ENCODE data around the gene DDX28.

The DDX28 gene

DNA sequence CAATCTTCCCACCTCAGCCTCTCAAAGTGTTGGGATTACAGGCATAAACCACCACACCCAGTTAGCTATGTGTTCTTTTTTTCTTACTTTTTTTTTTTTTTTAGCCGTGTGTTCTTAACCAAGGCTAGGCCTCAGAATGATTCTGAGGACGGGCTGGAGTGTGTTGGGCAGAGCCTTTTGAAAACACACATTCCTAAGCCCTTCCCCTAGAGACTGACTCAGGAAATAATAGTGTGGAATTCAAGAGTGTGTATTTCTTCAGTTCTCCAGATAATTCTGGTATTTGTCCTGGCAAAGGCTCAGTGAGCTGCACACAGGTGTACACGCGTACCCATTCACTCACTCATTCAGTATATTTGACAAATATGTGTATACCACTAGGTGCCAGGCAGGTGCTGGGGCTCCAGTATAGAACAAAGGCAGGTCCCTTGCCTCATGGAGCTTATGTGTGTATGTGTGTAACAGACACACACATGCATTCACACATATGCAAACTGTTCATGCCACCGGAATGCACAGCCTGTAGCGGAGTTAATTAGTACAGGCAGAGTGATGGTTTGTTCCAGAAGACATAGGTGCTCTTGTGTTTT is 42.8 kb upstream of the DDX28 start:
- Histone ChIP-seq H3K27ac (ENCODE audit: low read depth, low read length) (peak overlapping the region; percentile 89), H3K9me3 (ENCODE audit: control insufficient read depth in 5 of 5, low read length in 5 of 5) (no peaks in the 10 kb centered on the region), H3K9ac (ENCODE audit: low read length in 5 of 5) (peak overlapping the region in 3 of 5 donors; percentile 8 to 37 (median 28)), H3K4me1 (ENCODE audit: control insufficient read depth in 5 of 5, insufficient read depth in 5 of 5, low read length in 5 of 5) (peaks cover 11 to 49% (median 47%) of the 10 kb centered on the region in 5 donors), H3K4me3 (ENCODE audit: low read depth in 1 of 5, low read length in 5 of 5) (no peak overlapping the region), H3K36me3 (ENCODE audit: control insufficient read depth in 5 of 5, insufficient read depth in 5 of 5, low read length in 5 of 5) (peaks cover 0 to 18% (median 10%) of the 10 kb centered on the region in 5 donors), H3K27me3 (ENCODE audit: control insufficient read depth in 5 of 5, insufficient read depth in 4 of 5, low read length in 5 of 5) (no peaks in the 10 kb centered on the region)

DNA sequence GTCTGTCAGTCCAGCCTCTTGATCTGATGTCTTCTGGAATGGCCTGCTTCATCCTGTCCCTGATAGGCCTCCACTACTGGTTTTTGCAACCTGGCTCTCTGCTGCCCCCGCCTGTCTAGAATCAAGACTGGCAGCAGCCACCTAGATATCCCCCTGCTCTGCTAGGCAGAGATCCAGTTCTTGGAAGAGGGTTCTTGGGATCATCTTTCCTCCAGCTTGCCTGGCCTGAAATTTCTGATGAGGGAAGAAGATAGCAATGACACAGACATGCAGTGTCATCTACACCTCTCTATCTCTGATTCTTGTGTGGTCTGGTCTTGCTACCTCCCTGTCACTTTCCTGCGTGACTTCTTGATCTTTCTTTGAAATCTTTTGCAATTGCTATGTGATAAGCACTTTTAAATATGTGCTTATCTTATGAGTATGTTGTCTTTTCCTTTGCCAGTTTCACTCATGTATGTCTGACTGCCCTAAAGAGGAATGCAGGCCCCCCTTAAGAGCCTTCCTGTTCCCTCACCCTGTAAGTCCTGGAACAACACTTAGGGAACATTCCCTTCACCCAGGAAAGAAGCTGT is 41.8 kb upstream of the DDX28 start:
- H3K36me3 ChIP-seq (ENCODE audit: control insufficient read depth in 5 of 5, insufficient read depth in 5 of 5, low read length in 5 of 5), result peaks cover 0 to 17% (median 9%) of the 10 kb centered on the region in 5 donors
- H3K27ac ChIP-seq (ENCODE audit: low read depth, low read length), result peak overlapping the region; percentile 89
- no peak overlapping the region for H3K4me3 ChIP-seq (ENCODE audit: low read depth in 1 of 5, low read length in 5 of 5)
- no peaks in the 10 kb centered on the region for H3K9me3 ChIP-seq (ENCODE audit: control insufficient read depth in 5 of 5, low read length in 5 of 5)
- H3K27me3 ChIP-seq (ENCODE audit: control insufficient read depth in 5 of 5, insufficient read depth in 4 of 5, low read length in 5 of 5), result no peaks in the 10 kb centered on the region
- H3K9ac ChIP-seq (ENCODE audit: low read length in 5 of 5), result peak overlapping the region in 3 of 5 donors; percentile 8 to 64 (median 48)
- peaks cover 11 to 46% (median 39%) of the 10 kb centered on the region in 5 donors for H3K4me1 ChIP-seq (ENCODE audit: control insufficient read depth in 5 of 5, insufficient read depth in 5 of 5, low read length in 5 of 5)

DNA sequence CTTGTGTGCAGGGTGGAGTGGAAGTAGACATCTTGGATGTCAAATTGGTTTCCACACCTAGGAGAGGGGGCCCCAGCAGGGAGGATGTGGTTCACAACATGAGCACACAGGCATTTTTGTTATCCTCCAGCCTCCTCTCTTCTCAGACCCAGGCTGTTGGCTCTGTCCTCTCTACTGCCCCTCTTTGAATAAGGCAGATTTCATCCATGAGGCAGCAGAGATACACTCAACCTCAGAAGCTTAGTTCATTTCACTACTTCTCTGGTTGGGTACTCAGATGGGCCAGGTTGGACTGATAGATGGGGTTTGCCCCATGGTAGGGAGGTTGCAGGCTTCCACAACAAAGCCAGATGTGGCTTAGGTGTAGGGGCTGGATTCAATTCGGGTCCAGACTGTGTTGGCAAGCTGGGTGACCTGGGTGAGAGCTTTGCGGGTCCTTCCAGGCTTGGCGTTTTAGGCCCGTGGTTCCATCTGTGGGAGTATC is 39.9 kb upstream of the DDX28 start:
- peaks cover 11 to 43% (median 28%) of the 10 kb centered on the region in 5 donors for H3K4me1 ChIP-seq (ENCODE audit: control insufficient read depth in 5 of 5, insufficient read depth in 5 of 5, low read length in 5 of 5)
- no peaks in the 10 kb centered on the region for H3K9me3 ChIP-seq (ENCODE audit: control insufficient read depth in 5 of 5, low read length in 5 of 5)
- no peak overlapping the region for H3K4me3 ChIP-seq (ENCODE audit: low read depth in 1 of 5, low read length in 5 of 5)
- peaks cover 4 to 18% (median 10%) of the 10 kb centered on the region in 5 donors for H3K36me3 ChIP-seq (ENCODE audit: control insufficient read depth in 5 of 5, insufficient read depth in 5 of 5, low read length in 5 of 5)
- no peaks in the 10 kb centered on the region for H3K27me3 ChIP-seq (ENCODE audit: control insufficient read depth in 5 of 5, insufficient read depth in 4 of 5, low read length in 5 of 5)
- no peak overlapping the region for H3K9ac ChIP-seq (ENCODE audit: low read length in 5 of 5)
- H3K27ac ChIP-seq (ENCODE audit: low read depth, low read length), result no peak overlapping the region

DNA sequence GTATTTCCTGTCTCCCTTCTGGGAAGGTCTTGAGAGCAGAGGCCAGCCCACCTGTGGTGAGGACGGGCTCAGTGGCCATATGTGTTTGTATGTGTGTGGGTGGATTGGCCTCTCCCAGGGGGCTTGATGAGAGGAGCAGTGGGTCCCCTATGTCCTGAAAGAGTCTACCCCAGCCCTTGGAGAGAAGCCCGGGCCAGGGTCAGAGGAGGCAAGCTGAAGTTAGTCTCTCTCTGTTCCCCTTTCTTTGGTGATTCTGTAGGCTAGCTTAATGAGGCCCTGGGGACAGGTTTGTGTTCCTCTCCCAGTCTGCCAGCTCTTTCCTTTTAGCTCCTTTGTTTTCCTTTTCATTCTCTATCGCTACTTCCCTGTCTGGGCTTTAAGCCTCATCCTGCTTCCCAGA is 38.4 kb upstream of the DDX28 start:
- H3K36me3 ChIP-seq (ENCODE audit: control insufficient read depth in 5 of 5, insufficient read depth in 5 of 5, low read length in 5 of 5), result peaks cover 4 to 22% (median 10%) of the 10 kb centered on the region in 5 donors
- H3K27ac ChIP-seq (ENCODE audit: low read depth, low read length), result no peak overlapping the region
- H3K4me3 ChIP-seq (ENCODE audit: low read depth in 1 of 5, low read length in 5 of 5), result no peak overlapping the region
- H3K4me1 ChIP-seq (ENCODE audit: control insufficient read depth in 5 of 5, insufficient read depth in 5 of 5, low read length in 5 of 5), result peaks cover 11 to 38% (median 24%) of the 10 kb centered on the region in 5 donors
- H3K9me3 ChIP-seq (ENCODE audit: control insufficient read depth in 5 of 5, low read length in 5 of 5), result no peaks in the 10 kb centered on the region
- no peak overlapping the region for H3K9ac ChIP-seq (ENCODE audit: low read length in 5 of 5)
- H3K27me3 ChIP-seq (ENCODE audit: control insufficient read depth in 5 of 5, insufficient read depth in 4 of 5, low read length in 5 of 5), result no peaks in the 10 kb centered on the region

DNA sequence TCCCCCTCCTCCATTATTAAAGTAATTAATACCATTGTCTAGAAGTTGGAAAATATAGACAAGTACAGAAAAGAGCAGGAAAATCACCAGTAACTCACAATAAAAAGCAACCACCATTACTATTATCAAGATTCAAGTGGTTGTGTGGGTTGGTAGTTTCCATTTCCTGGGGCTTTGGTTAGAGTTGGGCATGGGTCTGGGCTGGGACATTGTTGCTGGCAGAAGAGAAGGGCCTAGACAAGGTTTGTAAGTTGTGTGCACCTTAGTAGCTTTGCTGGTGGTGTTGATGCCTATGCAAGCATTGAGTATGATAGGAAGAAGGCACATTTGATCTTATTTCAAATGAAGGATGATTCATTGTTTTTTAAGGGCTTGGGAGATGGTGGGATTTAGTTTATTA is 36.8 kb upstream of the DDX28 start:
- Histone ChIP-seq H3K4me3 (ENCODE audit: low read depth in 1 of 5, low read length in 5 of 5) (no peak overlapping the region), H3K9me3 (ENCODE audit: control insufficient read depth in 5 of 5, low read length in 5 of 5) (no peaks in the 10 kb centered on the region), H3K4me1 (ENCODE audit: control insufficient read depth in 5 of 5, insufficient read depth in 5 of 5, low read length in 5 of 5) (peaks cover 3 to 22% (median 8%) of the 10 kb centered on the region in 5 donors), H3K27me3 (ENCODE audit: control insufficient read depth in 5 of 5, insufficient read depth in 4 of 5, low read length in 5 of 5) (no peaks in the 10 kb centered on the region), H3K36me3 (ENCODE audit: control insufficient read depth in 5 of 5, insufficient read depth in 5 of 5, low read length in 5 of 5) (peaks cover 7 to 27% (median 11%) of the 10 kb centered on the region in 5 donors), H3K9ac (ENCODE audit: low read length in 5 of 5) (no peak overlapping the region), H3K27ac (ENCODE audit: low read depth, low read length) (no peak overlapping the region)

DNA sequence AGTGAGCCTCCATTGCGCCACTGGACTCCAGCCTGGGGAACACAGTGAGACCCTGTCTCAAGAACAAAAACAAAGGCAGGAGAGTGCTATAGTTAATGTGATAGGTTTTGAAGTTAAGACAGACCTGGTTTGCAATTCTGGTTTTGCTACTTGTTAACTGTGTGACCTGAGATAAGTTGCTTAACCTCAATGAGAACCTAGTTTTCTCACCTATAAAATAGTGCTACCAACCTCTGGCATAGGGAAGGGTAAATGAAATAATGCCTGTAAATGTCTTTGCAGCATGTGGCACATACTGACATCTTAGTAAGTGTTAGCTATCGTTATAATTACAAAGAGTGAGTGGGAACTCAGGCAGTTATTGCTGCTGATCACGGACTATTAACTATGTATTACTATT is 32.4 kb upstream of the DDX28 start:
- no peak overlapping the region for H3K9ac ChIP-seq (ENCODE audit: low read length in 5 of 5)
- no peaks in the 10 kb centered on the region for H3K9me3 ChIP-seq (ENCODE audit: control insufficient read depth in 5 of 5, low read length in 5 of 5)
- H3K27me3 ChIP-seq (ENCODE audit: control insufficient read depth in 5 of 5, insufficient read depth in 4 of 5, low read length in 5 of 5), result no peaks in the 10 kb centered on the region
- H3K27ac ChIP-seq (ENCODE audit: low read depth, low read length), result no peak overlapping the region
- H3K4me3 ChIP-seq (ENCODE audit: low read depth in 1 of 5, low read length in 5 of 5), result no peak overlapping the region
- H3K36me3 ChIP-seq (ENCODE audit: control insufficient read depth in 5 of 5, insufficient read depth in 5 of 5, low read length in 5 of 5), result peaks cover 18 to 31% (median 21%) of the 10 kb centered on the region in 5 donors
- peaks cover 0 to 12% (median 0%) of the 10 kb centered on the region in 5 donors for H3K4me1 ChIP-seq (ENCODE audit: control insufficient read depth in 5 of 5, insufficient read depth in 5 of 5, low read length in 5 of 5)

DNA sequence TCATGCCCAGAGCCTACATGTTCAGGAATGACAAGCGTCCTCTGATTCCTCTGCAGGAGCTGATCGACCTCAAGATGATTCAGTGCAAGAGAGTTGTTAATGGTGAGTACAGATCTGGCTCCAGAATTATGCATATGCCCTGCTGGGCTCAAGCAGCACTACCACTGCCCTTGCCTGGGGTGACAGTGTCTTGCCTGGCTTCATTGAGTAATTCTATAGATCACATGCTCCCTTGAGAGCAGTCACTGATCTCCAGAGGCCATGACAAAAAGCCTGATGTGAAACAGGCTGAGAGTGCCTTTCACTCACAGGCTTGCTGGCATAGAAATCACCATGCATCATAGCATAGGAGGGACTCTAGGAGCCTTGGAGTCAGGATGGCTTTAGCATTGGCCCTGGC is 26.4 kb upstream of the DDX28 start:
- Histone ChIP-seq H3K9me3 (ENCODE audit: control insufficient read depth in 5 of 5, low read length in 5 of 5) (no peaks in the 10 kb centered on the region), H3K36me3 (ENCODE audit: control insufficient read depth in 5 of 5, insufficient read depth in 5 of 5, low read length in 5 of 5) (peaks cover 12 to 35% (median 21%) of the 10 kb centered on the region in 5 donors), H3K4me1 (ENCODE audit: control insufficient read depth in 5 of 5, insufficient read depth in 5 of 5, low read length in 5 of 5) (peaks cover 0 to 12% (median 0%) of the 10 kb centered on the region in 5 donors), H3K27me3 (ENCODE audit: control insufficient read depth in 5 of 5, insufficient read depth in 4 of 5, low read length in 5 of 5) (no peaks in the 10 kb centered on the region), H3K9ac (ENCODE audit: low read length in 5 of 5) (no peak overlapping the region), H3K4me3 (ENCODE audit: low read depth in 1 of 5, low read length in 5 of 5) (no peak overlapping the region), H3K27ac (ENCODE audit: low read depth, low read length) (no peak overlapping the region)

DNA sequence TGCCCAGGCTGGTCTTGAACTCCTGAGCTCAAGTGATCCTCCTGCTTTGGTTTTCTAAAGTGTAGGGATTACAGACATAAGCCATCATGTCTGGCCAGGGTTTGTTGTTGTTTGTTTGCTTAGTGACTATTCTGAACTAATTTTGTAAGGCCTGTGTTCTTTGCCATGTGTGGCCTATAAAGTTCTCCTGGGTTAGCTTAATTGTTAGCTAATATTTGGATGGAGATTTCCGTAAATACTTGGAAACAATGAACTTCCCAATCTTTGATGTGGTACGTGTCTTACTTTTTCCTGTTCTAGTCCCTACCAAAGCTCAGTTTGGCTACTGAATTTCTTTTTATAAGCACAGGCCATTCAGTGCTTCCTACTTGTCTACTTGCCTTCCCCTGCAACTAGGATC is 25.0 kb upstream of the DDX28 start:
- no peak overlapping the region for H3K4me3 ChIP-seq (ENCODE audit: low read depth in 1 of 5, low read length in 5 of 5)
- H3K27me3 ChIP-seq (ENCODE audit: control insufficient read depth in 5 of 5, insufficient read depth in 4 of 5, low read length in 5 of 5), result no peaks in the 10 kb centered on the region
- H3K36me3 ChIP-seq (ENCODE audit: control insufficient read depth in 5 of 5, insufficient read depth in 5 of 5, low read length in 5 of 5), result peaks cover 7 to 27% (median 11%) of the 10 kb centered on the region in 5 donors
- no peak overlapping the region for H3K9ac ChIP-seq (ENCODE audit: low read length in 5 of 5)
- no peaks in the 10 kb centered on the region for H3K9me3 ChIP-seq (ENCODE audit: control insufficient read depth in 5 of 5, low read length in 5 of 5)
- peaks cover 0 to 12% (median 0%) of the 10 kb centered on the region in 5 donors for H3K4me1 ChIP-seq (ENCODE audit: control insufficient read depth in 5 of 5, insufficient read depth in 5 of 5, low read length in 5 of 5)
- H3K27ac ChIP-seq (ENCODE audit: low read depth, low read length), result no peak overlapping the region

DNA sequence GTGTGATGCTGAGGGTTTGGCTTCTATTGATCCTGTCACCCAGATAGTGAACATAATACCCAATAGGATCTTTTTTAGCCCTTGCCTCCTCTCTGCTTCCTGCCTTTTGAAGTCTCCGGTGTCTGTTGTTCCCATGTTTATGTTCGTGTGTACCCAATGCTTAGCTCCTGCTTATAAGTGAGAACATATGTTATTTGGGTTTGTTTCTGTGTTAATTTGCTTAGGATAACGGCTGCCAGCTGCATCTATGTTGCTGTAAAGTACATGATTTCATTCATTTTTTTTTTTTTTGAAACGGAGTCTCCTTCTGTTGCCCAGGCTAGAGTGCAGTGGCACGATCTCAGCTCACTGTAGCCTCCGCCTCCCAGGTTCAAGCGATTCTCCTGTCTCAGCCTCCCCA is 23.1 kb upstream of the DDX28 start:
- Histone ChIP-seq H3K9me3 (ENCODE audit: control insufficient read depth in 5 of 5, low read length in 5 of 5) (no peaks in the 10 kb centered on the region), H3K4me3 (ENCODE audit: low read depth in 1 of 5, low read length in 5 of 5) (no peak overlapping the region), H3K4me1 (ENCODE audit: control insufficient read depth in 5 of 5, insufficient read depth in 5 of 5, low read length in 5 of 5) (peaks cover 0 to 12% (median 0%) of the 10 kb centered on the region in 5 donors), H3K27me3 (ENCODE audit: control insufficient read depth in 5 of 5, insufficient read depth in 4 of 5, low read length in 5 of 5) (no peaks in the 10 kb centered on the region), H3K36me3 (ENCODE audit: control insufficient read depth in 5 of 5, insufficient read depth in 5 of 5, low read length in 5 of 5) (peaks cover 7 to 18% (median 8%) of the 10 kb centered on the region in 5 donors), H3K9ac (ENCODE audit: low read length in 5 of 5) (no peak overlapping the region), H3K27ac (ENCODE audit: low read depth, low read length) (no peak overlapping the region)

DNA sequence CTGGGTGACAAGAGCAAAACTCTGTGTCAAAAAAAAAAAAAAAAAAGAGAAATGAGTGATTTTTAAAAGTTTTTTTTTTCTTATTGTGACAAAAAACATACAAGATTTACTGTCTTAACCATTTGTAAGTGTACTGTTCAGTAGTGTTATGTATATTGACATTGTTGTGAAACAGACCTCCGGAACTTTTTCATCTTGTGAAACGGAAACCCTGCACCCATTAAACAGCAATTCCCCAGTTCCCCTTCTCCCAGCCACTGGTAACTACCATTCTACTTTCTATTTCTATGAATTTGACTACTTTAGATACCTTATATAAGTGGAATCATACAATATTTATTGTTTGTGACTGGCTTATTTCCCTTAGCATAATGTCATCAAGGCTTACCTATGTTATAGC is 18.8 kb upstream of the DDX28 start:
- Histone ChIP-seq H3K4me3 (ENCODE audit: low read depth in 1 of 5, low read length in 5 of 5) (no peak overlapping the region), H3K4me1 (ENCODE audit: control insufficient read depth in 5 of 5, insufficient read depth in 5 of 5, low read length in 5 of 5) (peaks cover 0 to 3% (median 2%) of the 10 kb centered on the region in 5 donors), H3K27ac (ENCODE audit: low read depth, low read length) (no peak overlapping the region), H3K9ac (ENCODE audit: low read length in 5 of 5) (no peak overlapping the region), H3K9me3 (ENCODE audit: control insufficient read depth in 5 of 5, low read length in 5 of 5) (no peaks in the 10 kb centered on the region), H3K27me3 (ENCODE audit: control insufficient read depth in 5 of 5, insufficient read depth in 4 of 5, low read length in 5 of 5) (no peaks in the 10 kb centered on the region), H3K36me3 (ENCODE audit: control insufficient read depth in 5 of 5, insufficient read depth in 5 of 5, low read length in 5 of 5) (peaks cover 0 to 3% (median 0%) of the 10 kb centered on the region in 5 donors)

All from subcutaneous abdominal adipose tissue (tissue), 5 donors.